HG02642 (cell line): ENCODE data around the gene PPP2R3A.

Source experiments
- ATAC-seq: cut with Tn5 transposase; IDR thresholded peaks from one replicate; pipeline ENCODE4 v1.9.1; 2021; ENCODE audit warnings: mild to moderate bottlenecking; ENCODE audit not compliant: unreplicated experiment, poor library complexity

Gene PPP2R3A

GRCh38 chr3:136192831-136193230 lies 227.3 kb downstream of the PPP2R3A start:
- ATAC-seq: no peak

GRCh38 chr3:136193278-136194054 lies 227.9 kb downstream of the PPP2R3A start:
- no peak for ATAC-seq

- no peak for ATAC-seq
Measured at GRCh38 chr3:136194409-136195257, 229.1 kb downstream of the PPP2R3A start.

GRCh38 chr3:136195258-136196063 lies 229.9 kb downstream of the PPP2R3A start:
- ATAC-seq: peak; percentile 37

GRCh38 chr3:136196064-136196400 lies 230.5 kb downstream of the PPP2R3A start, which contains the start of gene MSL2:
TSS of gene MSL2 (minus strand) at chr3:136196335. CDS start at chr3:136195113, 1,222 bp downstream.
- ATAC-seq: peak; percentile 38

- peak; percentile 71 for ATAC-seq
Measured at GRCh38 chr3:136196401-136197158, 231.1 kb downstream of the PPP2R3A start.

GRCh38 chr3:136197159-136197793 lies 231.7 kb downstream of the PPP2R3A start:
- ATAC-seq: no peak
